Measurements from ENCODE around the gene LENG1.
"Not testable (repeated sequence)": the region's sequence is repeated elsewhere in the genome, so short reads cannot be mapped to it uniquely, and the experiment has no call there.

Gene LENG1

GRCh38 chr19:54159352-54160181 lies at the start of gene LENG1:
Gene LENG1 (minus strand): TSS chr19:54159721. CDS start chr19:54159695, 26 bp downstream.
- peak; percentile 100 for DNase-seq (ENCODE audit: low read depth)

DNA sequence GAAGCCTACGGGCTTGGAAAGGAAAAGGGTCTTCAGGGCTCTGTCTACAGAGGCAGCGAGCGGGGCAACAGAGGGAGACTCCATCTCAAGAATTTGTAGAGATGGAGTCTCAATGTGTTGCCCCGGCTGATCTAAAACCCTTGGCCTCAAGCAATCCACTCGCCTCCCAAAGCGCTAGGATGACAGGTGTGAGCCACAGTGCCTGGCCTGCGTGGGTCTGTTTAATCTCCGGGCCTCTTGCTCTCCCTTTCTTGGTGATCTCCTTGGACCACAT lies 49.2 kb upstream of the LENG1 start:
- DNase-seq (ENCODE audit: low read depth) = no peak

- no peak for DNase-seq (ENCODE audit: low read depth)
Observed at GRCh38 chr19:54207983-54208783, 48.7 kb upstream of the LENG1 start.

DNA sequence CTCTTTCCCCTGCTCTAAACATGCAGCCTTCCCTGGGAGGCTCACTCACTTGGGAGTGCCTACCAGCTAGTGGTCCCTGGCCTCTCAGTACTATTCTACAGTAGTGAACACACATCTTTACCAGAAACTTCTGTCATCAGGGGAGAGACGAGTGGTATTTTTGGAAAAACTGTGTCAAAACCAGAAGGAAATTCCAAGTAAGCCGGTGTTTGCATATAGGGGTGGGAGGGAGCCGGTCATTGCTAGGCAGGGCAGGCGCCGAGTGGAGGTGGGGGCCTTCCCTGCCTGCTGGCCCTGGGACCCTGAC lies 48.1 kb upstream of the LENG1 start:
- no peak for DNase-seq (ENCODE audit: low read depth)

DNA sequence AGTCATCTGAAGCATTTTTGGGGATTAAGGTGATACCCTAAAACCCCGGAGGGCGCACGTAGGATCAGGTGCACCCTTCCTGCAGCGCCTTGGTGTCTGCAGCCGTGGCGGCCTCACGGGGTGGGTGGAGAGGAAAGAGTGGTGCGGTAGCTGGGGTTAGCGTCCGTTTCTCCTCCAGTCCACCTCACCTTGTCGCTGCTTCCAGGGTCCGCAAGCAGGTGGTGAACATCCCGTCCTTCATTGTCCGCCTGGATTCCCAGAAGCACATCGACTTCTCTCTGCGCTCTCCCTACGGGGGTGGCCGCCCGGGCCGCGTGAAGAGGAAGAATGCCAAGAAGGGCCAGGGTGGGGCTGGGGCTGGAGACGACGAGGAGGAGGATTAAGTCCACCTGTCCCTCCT lies 47.7 kb upstream of the LENG1 start:
- not testable (repeated sequence) for DNase-seq (ENCODE audit: low read depth)

GRCh38 chr19:54206831-54207177 lies 47.3 kb upstream of the LENG1 start:
- DNase-seq (ENCODE audit: low read depth) = no peak

- DNase-seq (ENCODE audit: low read depth) = no peak
Observed at GRCh38 chr19:54206030-54206830, 46.7 kb upstream of the LENG1 start.

DNA sequence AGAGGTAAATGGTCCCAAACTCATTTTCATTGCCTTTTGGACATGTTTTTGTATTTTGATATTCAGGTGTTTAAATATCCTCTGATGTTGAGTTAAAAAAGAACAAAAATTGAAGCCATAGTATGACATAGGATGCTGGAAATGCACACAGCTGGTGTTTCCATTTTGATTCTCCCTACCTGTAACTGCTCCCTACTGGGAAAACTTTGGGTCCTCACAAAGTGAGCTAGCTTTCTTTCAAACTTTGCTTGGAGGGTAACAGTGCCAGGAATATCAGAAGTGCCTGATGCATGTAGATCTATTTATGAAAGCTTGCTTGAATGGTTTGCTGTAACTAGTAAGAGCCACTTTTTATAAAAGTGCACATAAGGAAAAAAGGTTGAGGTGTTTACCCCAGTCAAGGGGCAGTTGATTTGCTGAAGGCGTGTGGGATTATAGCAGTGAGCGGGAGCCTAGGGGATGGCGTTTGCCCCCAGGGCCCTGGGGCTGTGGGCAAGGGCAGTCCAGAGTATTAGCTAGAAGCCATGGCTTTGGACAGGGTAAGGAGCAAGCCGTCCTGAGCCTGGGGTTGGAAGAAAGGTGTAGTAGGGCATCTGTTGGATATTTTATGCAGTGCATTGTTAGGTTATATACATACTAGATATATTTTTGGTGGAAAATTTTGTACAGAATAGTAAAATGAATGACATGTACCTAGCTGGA lies 45.4 kb upstream of the LENG1 start:
- DNase-seq (ENCODE audit: low read depth) = no peak

DNA sequence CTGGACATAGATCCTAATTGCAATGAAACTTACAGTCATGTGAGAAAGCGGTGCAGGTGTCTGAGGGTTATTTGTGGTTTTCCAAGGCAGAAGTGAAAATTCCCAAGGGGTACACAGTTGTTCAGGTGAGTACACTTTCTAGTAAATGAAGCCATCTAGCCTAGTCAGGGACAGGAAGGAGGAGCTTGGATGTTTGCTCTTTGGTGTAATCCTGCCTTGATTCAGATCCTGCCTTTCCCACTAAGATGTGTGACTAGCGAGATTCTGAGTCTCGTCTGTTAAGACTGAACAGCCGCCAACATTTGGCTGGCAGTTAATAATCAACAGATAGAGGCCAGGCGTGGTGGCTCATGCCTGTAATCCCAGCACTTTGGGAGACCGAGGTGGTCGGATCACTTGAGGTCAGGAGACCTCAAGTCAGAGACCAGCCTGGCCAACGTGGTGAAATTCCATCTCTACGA lies 43.7 kb upstream of the LENG1 start:
- no peak for DNase-seq (ENCODE audit: low read depth)

DNA sequence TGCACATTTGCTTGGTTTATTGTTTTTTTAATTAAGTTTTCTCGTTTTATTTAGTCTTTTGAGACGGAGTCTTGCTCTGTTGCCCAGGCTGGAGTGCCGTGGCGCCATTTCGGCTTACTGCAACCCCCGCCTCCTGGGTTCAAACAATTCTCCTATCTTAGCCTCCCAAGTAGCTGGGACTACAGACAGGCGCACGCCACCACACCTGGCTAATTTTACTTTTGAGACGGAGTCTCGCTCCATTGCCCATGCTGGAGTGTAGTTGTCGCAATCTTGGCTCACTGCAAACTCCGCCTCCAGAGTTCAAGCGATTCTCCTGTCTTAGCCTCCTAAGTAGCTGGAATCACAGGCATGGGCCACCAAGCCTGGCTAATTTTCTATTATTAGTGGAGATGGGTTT lies 42.5 kb upstream of the LENG1 start:
- no peak for DNase-seq (ENCODE audit: low read depth)

GRCh38 chr19:54201172-54201701 lies 41.7 kb upstream of the LENG1 start:
- DNase-seq (ENCODE audit: low read depth) = no peak

DNA sequence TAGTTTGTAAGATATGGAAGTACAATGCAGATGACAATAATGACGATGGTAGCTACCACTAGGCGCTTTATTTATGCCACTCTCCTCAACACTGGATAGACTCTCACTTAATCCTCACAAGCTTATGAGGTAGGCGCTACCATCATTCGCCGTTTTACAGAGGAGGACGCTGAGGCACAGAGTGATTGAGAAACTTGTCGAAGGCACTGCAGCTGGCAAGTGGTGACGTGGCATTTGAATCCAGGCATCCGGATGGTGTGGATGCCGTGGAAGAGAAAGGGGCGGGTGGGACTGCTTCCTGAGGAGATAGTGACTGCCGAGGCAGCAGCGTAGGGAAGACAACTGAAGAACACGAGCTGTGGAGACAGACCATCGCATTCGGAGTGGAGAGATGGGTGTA lies 39.9 kb upstream of the LENG1 start:
- DNase-seq (ENCODE audit: low read depth) = no peak

GRCh38 chr19:54197121-54197520 lies 37.6 kb upstream of the LENG1 start:
- no peak for DNase-seq (ENCODE audit: low read depth)

GRCh38 chr19:54196536-54196935 lies 37.0 kb upstream of the LENG1 start:
- DNase-seq (ENCODE audit: low read depth) = no peak

DNA sequence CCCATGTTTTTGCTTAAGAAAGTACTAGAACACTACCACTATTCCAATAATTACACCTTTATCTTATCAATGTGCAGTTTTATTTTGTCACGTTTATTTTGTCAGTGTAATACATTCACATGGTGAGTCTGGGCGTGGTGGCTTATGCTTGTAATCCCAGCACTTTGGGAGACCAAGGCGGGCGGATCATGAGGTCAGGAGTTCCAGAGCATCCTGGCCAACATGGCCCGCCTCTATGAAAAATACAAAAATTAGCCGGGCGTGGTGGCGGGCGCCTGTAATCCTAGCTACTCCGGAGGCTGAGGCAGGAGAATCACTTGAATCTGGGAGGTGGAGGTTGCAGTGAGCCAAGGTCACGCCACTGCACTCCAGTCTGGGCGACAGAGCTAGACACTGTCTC lies 34.9 kb upstream of the LENG1 start:
- DNase-seq (ENCODE audit: low read depth) = not testable (repeated sequence)

DNA sequence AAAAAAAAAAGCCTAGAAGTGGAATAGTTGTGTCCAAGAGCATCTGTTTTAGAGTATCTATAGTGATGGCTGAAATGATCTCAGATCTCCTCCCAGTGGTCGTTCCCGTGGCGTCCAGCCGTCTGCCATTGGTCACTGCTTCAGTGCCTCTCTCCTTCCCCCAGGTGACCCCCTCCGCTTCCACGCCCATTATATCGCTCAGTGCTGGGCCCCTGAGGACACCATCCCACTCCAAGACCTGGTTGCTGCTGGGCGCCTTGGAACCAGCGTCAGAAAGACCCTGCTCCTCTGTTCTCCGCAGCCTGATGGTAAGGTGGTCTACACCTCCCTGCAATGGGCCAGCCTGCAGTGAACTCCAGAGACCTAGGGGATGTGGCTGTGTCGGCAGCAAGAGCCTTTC lies 33.5 kb upstream of the LENG1 start:
- no peak for DNase-seq (ENCODE audit: low read depth)

- no peak for DNase-seq (ENCODE audit: low read depth)
Observed at GRCh38 chr19:54191811-54192453, 32.4 kb upstream of the LENG1 start.

DNA sequence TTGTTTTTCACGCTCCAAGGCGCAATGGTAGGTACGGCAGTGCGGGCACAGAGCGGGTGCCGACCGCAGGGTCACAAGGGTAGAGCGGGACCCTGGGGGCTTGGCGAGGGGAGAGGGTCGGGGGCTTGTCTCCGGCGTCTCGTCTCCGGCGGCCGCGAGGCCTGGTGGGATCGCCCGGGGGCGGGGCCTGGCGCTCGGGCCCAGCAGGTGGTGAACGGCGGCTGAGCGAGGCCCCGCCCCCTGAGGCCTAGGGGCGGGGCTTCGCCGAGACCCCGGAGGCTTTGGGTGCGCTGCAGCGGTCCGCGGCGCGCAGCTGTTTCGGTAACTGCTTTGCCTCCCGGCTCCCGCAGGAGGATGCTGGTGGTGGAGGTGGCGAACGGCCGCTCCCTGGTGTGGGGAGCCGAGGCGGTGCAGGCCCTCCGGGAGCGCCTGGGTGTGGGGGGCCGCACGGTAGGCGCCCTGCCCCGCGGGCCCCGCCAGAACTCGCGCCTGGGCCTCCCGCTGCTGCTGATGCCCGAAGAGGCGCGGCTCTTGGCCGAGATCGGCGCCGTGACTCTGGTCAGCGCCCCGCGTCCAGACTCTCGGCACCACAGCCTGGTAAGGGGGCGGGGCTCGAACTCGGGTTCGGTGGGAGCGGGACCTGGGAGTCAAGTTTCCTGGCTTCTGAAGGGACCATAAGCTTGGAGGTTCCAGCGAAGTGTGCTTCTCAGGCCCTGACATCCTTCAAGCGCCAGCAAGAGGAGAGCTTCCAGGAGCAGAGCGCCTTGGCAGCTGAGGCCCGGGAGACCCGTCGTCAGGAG lies 31.7 kb upstream of the LENG1 start, which contains the start of gene TSEN34:
Gene TSEN34, plus strand, starts transcription at position 298 of the 800 bp plus-strand sequence. Its CDS starts 57 bp downstream, at position 355.
- DNase-seq (ENCODE audit: low read depth) = peak; percentile 81

DNA sequence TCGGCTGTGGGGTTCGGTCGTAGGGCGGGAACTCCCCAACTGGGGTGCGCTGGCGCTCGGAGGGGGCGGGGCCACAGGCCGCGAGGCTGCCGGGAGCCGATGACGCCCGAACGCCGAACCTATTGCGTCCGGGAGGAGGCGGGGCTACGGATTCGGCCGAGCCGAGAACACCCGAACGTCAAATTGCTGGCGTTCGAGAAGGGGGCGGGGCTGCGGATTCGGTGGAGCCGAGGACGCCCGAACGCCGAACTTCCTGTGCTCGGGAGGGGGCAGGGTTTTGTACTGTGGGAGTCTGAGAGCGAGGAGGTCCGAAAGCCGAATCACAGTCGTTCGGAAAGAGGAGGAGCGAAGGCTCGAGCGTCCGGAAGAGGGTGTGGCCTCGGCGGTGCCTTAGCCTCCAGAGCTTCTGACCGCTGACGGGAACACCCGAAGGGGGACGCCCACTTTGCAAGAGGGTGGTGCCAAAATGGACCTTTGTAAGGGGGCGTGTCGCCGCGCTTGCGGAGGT lies 31.0 kb upstream of the LENG1 start:
- peak; percentile 100 for DNase-seq (ENCODE audit: low read depth)
